Liver (tissue), 9 donors: ENCODE results near the gene C1orf50. TPM values are rescaled to one million over a fixed set of nuclear protein-coding genes. Genes with fewer than 3 reads are reported as not detected.

Source experiments
- DNase-seq: peaks from one replicate; pipeline ENCODE4 v3.0.0-alpha.2; 2017; ENCODE audit warnings: low spot score
- H3K27ac ChIP-seq, 2 donors: one replicate each; pipeline ENCODE4 v1.7.0; 2013; ENCODE audit warnings: inconsistent platforms in 2 of 2, low read length in 2 of 2, control low read depth in 1 of 2, low read depth in 1 of 2, mild to moderate bottlenecking in 1 of 2
- H3K27me3 ChIP-seq, 4 donors: one replicate each; pipeline versions ENCODE4 v1.6.1 to v1.7.0; 2013; ENCODE audit warnings: low read length in 3 of 4, inconsistent platforms in 1 of 4, mild to moderate bottlenecking in 1 of 4, moderate library complexity in 1 of 4; ENCODE audit not compliant: control insufficient read depth in 4 of 4, insufficient read depth in 4 of 4
- H3K36me3 ChIP-seq, 4 donors: one replicate each; pipeline versions ENCODE4 v1.6.1 to v1.7.0; 2013; ENCODE audit warnings: low read length in 3 of 4, mild to moderate bottlenecking in 3 of 4, low read depth in 1 of 4, moderate library complexity in 1 of 4; ENCODE audit not compliant: control insufficient read depth in 4 of 4, insufficient read depth in 3 of 4
- H3K4me1 ChIP-seq, 4 donors: one replicate each; pipeline versions ENCODE4 v1.6.1 to v1.7.0; 2013; ENCODE audit warnings: low read length in 3 of 4, mild to moderate bottlenecking in 3 of 4, moderate library complexity in 1 of 4; ENCODE audit not compliant: control insufficient read depth in 4 of 4, insufficient read depth in 4 of 4
- H3K4me3 ChIP-seq, 3 donors: one replicate each; pipeline versions ENCODE4 v1.6.1 to v1.7.0; 2013; ENCODE audit warnings: low read length in 3 of 3, control low read depth in 1 of 3, low read depth in 1 of 3, mild to moderate bottlenecking in 1 of 3
- H3K9ac ChIP-seq, 2 donors: one replicate each; pipeline ENCODE4 v1.7.0; 2013; ENCODE audit warnings: low read length in 2 of 2, mild to moderate bottlenecking in 2 of 2, moderate library complexity in 2 of 2, control low read depth in 1 of 2, low read depth in 1 of 2
- H3K9me3 ChIP-seq, 4 donors: one replicate each; pipeline versions ENCODE4 v1.6.1 to v1.7.0; 2013; ENCODE audit warnings: low read length in 3 of 4; ENCODE audit not compliant: control insufficient read depth in 4 of 4
- ATF3 ChIP-seq: IDR thresholded peaks from 2 replicates; pipeline ENCODE4 v1.6.1; 2016; ENCODE audit warnings: antibody characterized with exemption
- CTCF ChIP-seq: fragments of 150-350 bp; IDR thresholded peaks from 2 replicates; pipeline ENCODE4 v1.5.1; 2017; ENCODE audit warnings: improper control_type of control experiment, low read depth, low read length; ENCODE audit not compliant: missing input control
- EGR1 ChIP-seq, 2 donors: IDR thresholded peaks; 2 replicates each; pipeline ENCODE4 v1.6.1; 2016 to 2018; ENCODE audit warnings: antibody characterized with exemption in 2 of 2, low read depth in 2 of 2
- FOXA1 ChIP-seq: IDR thresholded peaks from 2 replicates; pipeline ENCODE4 v1.6.1; 2016; ENCODE audit warnings: antibody characterized with exemption
- FOXA2 ChIP-seq: IDR thresholded peaks from 2 replicates; pipeline ENCODE4 v1.6.1; 2016; ENCODE audit warnings: antibody characterized with exemption
- GABPA ChIP-seq, 2 donors: IDR thresholded peaks in 1 of 2; conservative IDR thresholded peaks in 1 of 2; 2 replicates each; pipeline ENCODE4 v1.6.1; 2016; ENCODE audit warnings: antibody characterized with exemption in 2 of 2, mild to moderate bottlenecking in 1 of 2, moderate library complexity in 1 of 2
- HNF4A ChIP-seq, 2 donors: conservative IDR thresholded peaks; 2 replicates each; pipeline ENCODE4 v1.6.1; 2016; ENCODE audit warnings: antibody characterized with exemption in 2 of 2, mild to moderate bottlenecking in 2 of 2
- HNF4G ChIP-seq: IDR thresholded peaks from 2 replicates; pipeline ENCODE4 v1.6.1; 2016; ENCODE audit warnings: antibody characterized with exemption
- JUND ChIP-seq, 2 donors: IDR thresholded peaks; 2 replicates each; pipeline ENCODE4 v1.6.1; 2016; ENCODE audit warnings: antibody characterized with exemption in 2 of 2
- NR2F2 ChIP-seq: IDR thresholded peaks from 2 replicates; pipeline ENCODE4 v1.6.1; 2016; ENCODE audit warnings: antibody characterized with exemption
- RAD21 ChIP-seq, 2 donors: IDR thresholded peaks; 2 replicates each; pipeline ENCODE4 v1.6.1; 2016; ENCODE audit warnings: antibody characterized with exemption in 2 of 2, mild to moderate bottlenecking in 2 of 2
- REST ChIP-seq: IDR thresholded peaks from 2 replicates; pipeline ENCODE4 v1.6.1; 2016; ENCODE audit warnings: antibody characterized with exemption, mild to moderate bottlenecking
- RXRA ChIP-seq, 2 donors: IDR thresholded peaks; 2 replicates each; pipeline ENCODE4 v1.6.1; 2017 to 2018; ENCODE audit warnings: antibody characterized with exemption in 2 of 2, mild to moderate bottlenecking in 1 of 2
- SP1 ChIP-seq: IDR thresholded peaks from 2 replicates; pipeline ENCODE4 v1.6.1; 2018; ENCODE audit warnings: antibody characterized with exemption, mild to moderate bottlenecking
- TAF1 ChIP-seq: conservative IDR thresholded peaks from 2 replicates; pipeline ENCODE4 v1.6.1; 2016; ENCODE audit warnings: antibody characterized with exemption, mild to moderate bottlenecking
- YY1 ChIP-seq: IDR thresholded peaks from 2 replicates; pipeline ENCODE4 v1.6.1; 2016; ENCODE audit warnings: antibody characterized with exemption, mild to moderate bottlenecking
- WGBS: extraction: QIAGEN DNeasy Blood & Tissue Kit; methylation state at CpG from one replicate; pipeline ENCODE4 v1.1.7; 2013; 5-methylcytosine and 5-hydroxymethylcytosine counted together
- polyA plus RNA-seq, 2 donors: library from polyadenylated mRNA; stranded (reverse) in 1 of 2; unstranded in 1 of 2; fragments of 200-250 nt in 1 of 2; fragments of >200 nt in 1 of 2; fragmentation: Nextera tagmentation in 1 of 2; extraction: Ambion mirVana in 1 of 2; gene quantifications; one replicate each; pipeline versions ENCODE4 v1.2.1 to v1.2.3, GENCODE V29; 2013 to 2015
- total RNA-seq, 2 donors: library from RNA; depleted of rRNA; stranded (reverse); fragments of >200 nt; gene quantifications; one replicate each; pipeline ENCODE4 v1.2.3, GENCODE V29; 2014
- TF ChIP-seq, protein P1 (sequence below): IDR thresholded peaks from 2 replicates; pipeline ENCODE4 v1.6.1; 2016; ENCODE audit warnings: antibody characterized with exemption
- TF ChIP-seq, protein P2 (sequence below): IDR thresholded peaks from 2 replicates; pipeline ENCODE4 v1.6.1; 2016; ENCODE audit warnings: antibody characterized with exemption
- donor health status: healthy.
- donor health status: healthy.
- donor health status: healthy.
- donor health status: healthy.
- donor health status: healthy.

The C1orf50 gene
- total and polyA plus RNA-seq, 4 donors, result 2.6 to 5.8 (median 3.5) TPM

DNA sequence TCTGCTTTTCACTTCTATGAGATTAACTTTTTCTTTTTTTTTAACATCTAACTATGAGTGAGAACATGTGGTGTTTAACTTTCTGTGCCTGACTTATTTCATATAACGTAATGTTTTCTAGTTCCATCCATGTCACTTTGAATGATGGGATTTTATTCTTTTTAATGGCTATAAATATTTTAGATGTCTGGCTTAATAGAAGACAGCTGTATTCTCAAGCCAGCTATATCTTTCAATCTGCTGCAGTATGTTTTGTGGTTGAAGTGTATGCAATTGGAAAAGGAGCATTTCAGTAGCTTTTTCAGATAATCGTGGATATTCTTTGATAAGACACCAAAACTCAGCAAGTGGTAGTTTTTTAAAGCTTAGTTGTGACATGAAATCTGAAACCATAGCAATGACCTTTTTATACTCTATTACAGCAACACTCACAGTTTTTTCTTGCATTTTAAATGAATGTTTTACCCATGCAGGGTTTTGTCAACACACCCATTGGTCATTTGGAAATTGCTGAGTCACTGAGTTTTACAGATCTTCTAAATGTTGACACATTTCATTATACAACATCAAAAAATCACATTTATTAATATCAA is 55.8 kb downstream of the C1orf50 start:
- H3K4me1 ChIP-seq, result peaks cover 7 to 40% (median 27%) of the 10 kb centered on the region in 4 donors
- no peak overlapping the region for H3K4me3 ChIP-seq
- 28% methylated on average over 2 of the region's 2 CpGs for WGBS
- peak overlapping the region; percentile 63 to 79 for H3K27ac ChIP-seq
- peaks cover 0 to 1% (median 0%) of the 10 kb centered on the region in 4 donors for H3K36me3 ChIP-seq
- TF ChIP-seq RAD21 (IDR thresholded peaks at IDR 0.05), result no peak
- TF ChIP-seq NR2F2, result no peak
- no peak for TF ChIP-seq JUND (IDR thresholded peaks at IDR 0.05)
- no peak for TF ChIP-seq ATF3
- TF ChIP-seq FOXA2, result peak; percentile 51
- no peak for TF ChIP-seq CTCF
- TF ChIP-seq GABPA (IDR thresholded peaks at IDR 0.05 in 1 of 2, conservative IDR thresholded peaks at IDR 0.05 in 1 of 2), result no peak
- peak in 1 of 2 donors; percentile 51 for TF ChIP-seq HNF4A (conservative IDR thresholded peaks at IDR 0.05)
- no peak for TF ChIP-seq REST
- TF ChIP-seq TAF1, result no peak
- TF ChIP-seq FOXA1, result no peak
- no peak for TF ChIP-seq EGR1 (IDR thresholded peaks at IDR 0.05; ENCODE audit: low read depth in 2 of 2)
- TF ChIP-seq HNF4G, result no peak
- TF ChIP-seq YY1, result peak; percentile 37
- peak; percentile 15 for TF ChIP-seq SP1
- TF ChIP-seq, protein P1, sequence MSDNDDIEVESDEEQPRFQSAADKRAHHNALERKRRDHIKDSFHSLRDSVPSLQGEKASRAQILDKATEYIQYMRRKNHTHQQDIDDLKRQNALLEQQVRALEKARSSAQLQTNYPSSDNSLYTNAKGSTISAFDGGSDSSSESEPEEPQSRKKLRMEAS, result no peak
- TF ChIP-seq, protein P2, sequence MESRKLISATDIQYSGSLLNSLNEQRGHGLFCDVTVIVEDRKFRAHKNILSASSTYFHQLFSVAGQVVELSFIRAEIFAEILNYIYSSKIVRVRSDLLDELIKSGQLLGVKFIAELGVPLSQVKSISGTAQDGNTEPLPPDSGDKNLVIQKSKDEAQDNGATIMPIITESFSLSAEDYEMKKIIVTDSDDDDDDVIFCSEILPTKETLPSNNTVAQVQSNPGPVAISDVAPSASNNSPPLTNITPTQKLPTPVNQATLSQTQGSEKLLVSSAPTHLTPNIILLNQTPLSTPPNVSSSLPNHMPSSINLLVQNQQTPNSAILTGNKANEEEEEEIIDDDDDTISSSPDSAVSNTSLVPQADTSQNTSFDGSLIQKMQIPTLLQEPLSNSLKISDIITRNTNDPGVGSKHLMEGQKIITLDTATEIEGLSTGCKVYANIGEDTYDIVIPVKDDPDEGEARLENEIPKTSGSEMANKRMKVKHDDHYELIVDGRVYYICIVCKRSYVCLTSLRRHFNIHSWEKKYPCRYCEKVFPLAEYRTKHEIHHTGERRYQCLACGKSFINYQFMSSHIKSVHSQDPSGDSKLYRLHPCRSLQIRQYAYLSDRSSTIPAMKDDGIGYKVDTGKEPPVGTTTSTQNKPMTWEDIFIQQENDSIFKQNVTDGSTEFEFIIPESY, result no peak
- TF ChIP-seq RXRA (IDR thresholded peaks at IDR 0.05), result peak; percentile 13 to 79
- no peaks in the 10 kb centered on the region for H3K9me3 ChIP-seq
- no peak for DNase-seq
- no peaks in the 10 kb centered on the region for H3K27me3 ChIP-seq
- H3K9ac ChIP-seq, result no peak overlapping the region
